Right lobe of liver (tissue), 6 donors: ENCODE results near the gene ANKS6. TPM values are rescaled to one million over a fixed set of nuclear protein-coding genes. Genes with fewer than 3 reads are reported as not detected.

Source experiments
- ATAC-seq, 4 donors: fragments of 200-7000 bp; cut with Tn5 transposase; one replicate each; pipeline ENCODE4 v1.9.1; 2020; ENCODE audit warnings: mild to moderate bottlenecking in 4 of 4, moderate library complexity in 4 of 4
- DNase-seq, 3 donors: peaks; one replicate each; pipeline ENCODE4 v3.0.0-alpha.2; 2020
- H3K27ac ChIP-seq, 3 donors: fragments of 200-600 bp; one replicate each; pipeline ENCODE4 v1.8.0; 2022
- H3K27me3 ChIP-seq, 2 donors: fragments of 200-600 bp; one replicate each; pipeline ENCODE4 v1.8.0; 2022
- H3K36me3 ChIP-seq, 4 donors: fragments of 200-600 bp; sonication (generic) in 1 of 4; one replicate each; pipeline versions ENCODE4 v1.5.1 to v1.8.0; 2017 to 2022; ENCODE audit warnings: control low read depth in 1 of 4
- H3K4me1 ChIP-seq, 4 donors: fragments of 200-600 bp; sonication (generic) in 1 of 4; one replicate each; pipeline versions ENCODE4 v1.5.1 to v1.8.0; 2017 to 2022; ENCODE audit warnings: control low read depth in 1 of 4
- H3K4me3 ChIP-seq, 3 donors: fragments of 200-600 bp; one replicate each; pipeline ENCODE4 v1.8.0; 2022
- H3K9me3 ChIP-seq, 4 donors: fragments of 200-600 bp; sonication (generic) in 1 of 4; one replicate each; pipeline versions ENCODE4 v1.5.1 to v1.8.0; 2017 to 2022; ENCODE audit warnings: control low read depth in 1 of 4
- CTCF ChIP-seq, 4 donors: fragments of 200-600 bp in 3 of 4; fragments of 450-650 bp in 1 of 4; IDR thresholded peaks; one replicate each; pipeline versions ENCODE4 v1.5.1 to v1.8.0; 2016 to 2022; ENCODE audit warnings: antibody characterized with exemption in 4 of 4, mild to moderate bottlenecking in 2 of 4
- POLR2A ChIP-seq: fragments of 450-650 bp; IDR thresholded peaks from one replicate; pipeline ENCODE4 v1.6.1; 2017; ENCODE audit warnings: antibody characterized with exemption, mild to moderate bottlenecking
- WGBS: methylation state at CpG from one replicate; pipeline ENCODE4 v1.1.6; 2018; ENCODE audit warnings: low coverage, low lambda C conversion rate; ENCODE audit not compliant: insufficient coverage; ENCODE audit errors: missing lambda C conversion rate; 5-methylcytosine and 5-hydroxymethylcytosine counted together
- intact Hi-C, 2 donors: fragments of 100-400 bp; cut with DNase I; formaldehyde crosslinking; loops; one replicate each; pipeline versions ENCODE4 v1.11.2 to v1.14.1; 2022
- total RNA-seq, 6 experiments: library from RNA; depleted of rRNA in 2 of 6; stranded (reverse); fragments of >200 nt in 2 of 6; fragmentation: NEBNext Ultra II Directional in 3 of 6; extraction: Animal tissue kit (Norgen Biotek cat#: 25700) in 3 of 6; gene quantifications; one replicate each; pipeline versions ENCODE4 v1.1.0 to v1.2.4, GENCODE V29; 2016 to 2023
- donor health status: DM: no; HTN: yes; CAD: no.
- donor health status: DM: no; HTN: no; CAD: no.
- donor health status: DM: no; HTN: no; CAD: no.
- donor health status: DM: no; HTN: yes; CAD: no.
- donor health status: DM: no; HTN: yes; CAD: no.

The ANKS6 gene
- total RNA-seq, 6 experiments from 2014 or later = 3.7 to 7.9 (median 4.7) TPM

- no peak overlapping the region for H3K4me3 ChIP-seq
- DNase-seq = no peak
- no peak overlapping the region for H3K27ac ChIP-seq
- H3K36me3 ChIP-seq = no peaks in the 10 kb centered on the region
- TF ChIP-seq POLR2A = no peak
- no peak for TF ChIP-seq CTCF (IDR thresholded peaks at IDR 0.05)
- no peak for ATAC-seq
- WGBS = 100% methylated on average over 1 of the region's 2 CpGs
- intact Hi-C loops = no loop called here
- H3K9me3 ChIP-seq = no peaks in the 10 kb centered on the region
- H3K27me3 ChIP-seq = no peaks in the 10 kb centered on the region
- no peaks in the 10 kb centered on the region for H3K4me1 ChIP-seq
Observed at GRCh38 chr9:98821831-98822230, 25.5 kb upstream of the ANKS6 start.

- DNase-seq (no peak), ATAC-seq (no peak)
- intact Hi-C loops = no loop called here
- no CpG with 5 or more reads among the region's 3 CpGs for WGBS
- H3K4me1 ChIP-seq = no peaks in the 10 kb centered on the region
- no peaks in the 10 kb centered on the region for H3K27me3 ChIP-seq
- TF ChIP-seq CTCF (IDR thresholded peaks at IDR 0.05) (no peak), POLR2A (no peak)
- no peaks in the 10 kb centered on the region for H3K9me3 ChIP-seq
- no peaks in the 10 kb centered on the region for H3K36me3 ChIP-seq
- H3K4me3 ChIP-seq = no peak overlapping the region
- no peak overlapping the region for H3K27ac ChIP-seq
Observed at GRCh38 chr9:98819231-98819630, 22.9 kb upstream of the ANKS6 start.

GRCh38 chr9:98818764-98819163 is 22.4 kb upstream of the ANKS6 start:
- no peak overlapping the region for H3K4me3 ChIP-seq
- no peaks in the 10 kb centered on the region for H3K9me3 ChIP-seq
- no CpG with 5 or more reads among the region's 2 CpGs for WGBS
- TF ChIP-seq POLR2A (no peak), CTCF (IDR thresholded peaks at IDR 0.05) (no peak)
- H3K36me3 ChIP-seq = no peaks in the 10 kb centered on the region
- ATAC-seq (no peak), DNase-seq (no peak)
- no peak overlapping the region for H3K27ac ChIP-seq
- H3K27me3 ChIP-seq = no peaks in the 10 kb centered on the region
- intact Hi-C loops = no loop called here
- H3K4me1 ChIP-seq = no peaks in the 10 kb centered on the region

GRCh38 chr9:98815391-98815951 is 19.1 kb upstream of the ANKS6 start:
- Histone ChIP-seq H3K36me3 (no peaks in the 10 kb centered on the region), H3K27me3 (no peaks in the 10 kb centered on the region), H3K27ac (no peak overlapping the region), H3K4me3 (no peak overlapping the region), H3K9me3 (no peaks in the 10 kb centered on the region), H3K4me1 (no peaks in the 10 kb centered on the region)
- TF ChIP-seq CTCF (IDR thresholded peaks at IDR 0.05) (no peak), POLR2A (no peak)
- WGBS = 70% methylated on average over 6 of the region's 6 CpGs
- DNase-seq (no peak), ATAC-seq (no peak)
- intact Hi-C loops = no loop called here
